ENCODE data around the gene FOXP1. TPM values are rescaled to one million over a fixed set of nuclear protein-coding genes. Genes with fewer than 3 reads are reported as not detected.

FOXP1 gene
- total and polyA plus RNA-seq, 2 donors from 2014 or later: 6.7 to 87.2 TPM

DNA sequence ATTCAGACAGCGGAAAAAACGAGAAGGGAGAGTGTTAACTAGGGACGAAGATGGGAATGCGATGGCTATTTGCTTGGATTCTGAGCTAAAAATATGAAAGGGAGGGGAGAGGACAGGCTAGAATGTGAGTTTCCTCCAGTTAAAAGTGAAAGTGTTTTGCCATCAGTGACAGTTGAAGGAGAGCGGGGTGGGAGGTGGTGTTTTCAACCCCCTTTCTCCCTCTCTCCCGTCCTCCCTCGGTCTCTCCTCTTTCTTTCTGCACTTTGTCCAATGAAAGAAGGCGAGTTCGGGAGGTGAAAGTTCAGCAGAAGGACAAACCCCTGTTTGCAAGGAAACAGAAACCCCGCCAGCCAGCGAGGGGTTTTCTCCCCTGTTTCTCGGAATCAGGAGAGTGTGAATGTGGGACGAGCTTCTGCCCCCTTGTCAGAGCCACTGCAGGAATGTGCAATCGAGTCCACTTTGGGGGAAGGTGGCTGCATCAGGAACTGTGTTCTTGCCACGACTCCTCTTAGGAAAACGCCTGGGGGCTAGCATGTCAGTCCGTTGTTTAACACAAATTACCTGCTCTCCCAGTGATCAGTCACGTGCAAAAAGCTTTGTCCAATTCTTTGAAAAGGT lies 975 bp upstream of the FOXP1 start:
- peak overlapping the region; percentile 88 to 97 for H3K27ac ChIP-seq (ENCODE audit: low read depth in 2 of 2, low read length in 2 of 2)
- peaks cover 0 to 14% (median 3%) of the 10 kb centered on the region in 3 donors for H3K4me1 ChIP-seq (ENCODE audit: control insufficient read depth in 2 of 3, insufficient read depth in 2 of 3, low read depth in 1 of 3, low read length in 3 of 3)
- peak overlapping the region; percentile 64 to 80 (median 78) for H3K9ac ChIP-seq (ENCODE audit: low read length in 3 of 3)
- DNase-seq (peak; percentile 66 to 86 (median 78)), FAIRE-seq (no peak)
- H3K36me3 ChIP-seq (ENCODE audit: control insufficient read depth in 2 of 3, insufficient read depth in 3 of 3, low read length in 3 of 3): no peaks in the 10 kb centered on the region
- no peaks in the 10 kb centered on the region for H3K9me3 ChIP-seq (ENCODE audit: control insufficient read depth in 2 of 3, insufficient read depth in 1 of 3, low read length in 3 of 3)
- no peaks in the 10 kb centered on the region for H3K27me3 ChIP-seq (ENCODE audit: control insufficient read depth, insufficient read depth, low read length)
- intact Hi-C loops (cut with DNase I): no loop called here
- TF ChIP-seq, protein P1, sequence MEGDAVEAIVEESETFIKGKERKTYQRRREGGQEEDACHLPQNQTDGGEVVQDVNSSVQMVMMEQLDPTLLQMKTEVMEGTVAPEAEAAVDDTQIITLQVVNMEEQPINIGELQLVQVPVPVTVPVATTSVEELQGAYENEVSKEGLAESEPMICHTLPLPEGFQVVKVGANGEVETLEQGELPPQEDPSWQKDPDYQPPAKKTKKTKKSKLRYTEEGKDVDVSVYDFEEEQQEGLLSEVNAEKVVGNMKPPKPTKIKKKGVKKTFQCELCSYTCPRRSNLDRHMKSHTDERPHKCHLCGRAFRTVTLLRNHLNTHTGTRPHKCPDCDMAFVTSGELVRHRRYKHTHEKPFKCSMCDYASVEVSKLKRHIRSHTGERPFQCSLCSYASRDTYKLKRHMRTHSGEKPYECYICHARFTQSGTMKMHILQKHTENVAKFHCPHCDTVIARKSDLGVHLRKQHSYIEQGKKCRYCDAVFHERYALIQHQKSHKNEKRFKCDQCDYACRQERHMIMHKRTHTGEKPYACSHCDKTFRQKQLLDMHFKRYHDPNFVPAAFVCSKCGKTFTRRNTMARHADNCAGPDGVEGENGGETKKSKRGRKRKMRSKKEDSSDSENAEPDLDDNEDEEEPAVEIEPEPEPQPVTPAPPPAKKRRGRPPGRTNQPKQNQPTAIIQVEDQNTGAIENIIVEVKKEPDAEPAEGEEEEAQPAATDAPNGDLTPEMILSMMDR (IDR thresholded peaks at IDR 0.05; ENCODE audit: borderline replicate concordance, extremely low read depth, insufficient read depth): no peak
- peak overlapping the region; percentile 69 to 93 (median 90) for H3K4me3 ChIP-seq (ENCODE audit: low read length in 3 of 3)

DNA sequence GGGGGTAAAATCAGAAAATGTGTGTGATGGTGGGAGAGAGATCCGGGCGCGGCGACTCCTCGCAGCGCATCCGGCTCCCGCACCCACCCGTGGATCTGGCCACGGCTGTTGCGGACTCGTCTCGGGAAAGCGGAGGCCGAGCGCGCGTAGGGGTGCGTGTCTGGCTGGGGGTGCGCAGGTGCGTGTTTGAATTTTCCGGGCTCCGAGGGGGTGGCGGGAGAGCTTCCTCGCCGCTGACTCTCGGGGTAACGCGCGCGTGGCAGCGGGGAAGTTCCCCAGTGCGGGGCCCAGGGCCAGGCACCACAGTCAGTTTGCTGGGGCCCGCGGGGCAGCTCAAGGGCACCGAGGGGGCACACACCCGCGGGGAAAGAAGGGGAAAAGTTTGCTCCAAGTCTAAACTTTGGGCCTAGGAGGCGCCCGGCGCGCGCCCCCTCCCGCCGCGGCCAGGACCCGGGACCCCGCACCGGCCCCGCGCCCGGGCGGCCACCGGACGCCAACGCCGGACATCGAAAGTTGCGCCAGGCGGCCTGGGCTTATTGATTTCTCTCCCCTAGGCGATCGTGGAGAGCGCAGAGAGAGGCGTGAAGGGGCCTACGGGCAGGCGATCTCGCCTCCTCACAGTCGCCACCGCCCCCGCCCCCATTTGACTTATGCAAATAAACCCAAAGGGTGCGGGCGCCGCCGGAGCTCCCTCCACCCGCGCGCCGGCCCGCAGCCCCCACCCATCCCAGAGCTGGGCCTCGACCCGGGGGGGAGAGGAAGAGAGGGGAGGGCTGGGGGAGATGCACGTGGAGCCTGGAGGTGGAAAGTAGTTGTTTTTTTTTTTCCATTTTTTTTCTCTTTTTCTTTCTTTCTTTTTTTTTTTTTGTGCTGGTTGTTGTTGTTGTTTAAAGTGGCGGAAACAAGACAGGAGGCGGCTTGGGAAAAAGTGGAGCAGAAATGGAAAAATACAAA lies 639 bp downstream of the FOXP1 start:
- Histone ChIP-seq H3K4me3 (ENCODE audit: low read length in 3 of 3) (peak overlapping the region; percentile 72 to 80 (median 75)), H3K27ac (ENCODE audit: low read depth in 2 of 2, low read length in 2 of 2) (peak overlapping the region; percentile 81 to 97), H3K9ac (ENCODE audit: low read length in 3 of 3) (peak overlapping the region; percentile 57 to 75 (median 71)), H3K4me1 (ENCODE audit: control insufficient read depth in 2 of 3, insufficient read depth in 2 of 3, low read depth in 1 of 3, low read length in 3 of 3) (peaks cover 0 to 14% (median 3%) of the 10 kb centered on the region in 3 donors), H3K27me3 (ENCODE audit: control insufficient read depth, insufficient read depth, low read length) (no peaks in the 10 kb centered on the region), H3K9me3 (ENCODE audit: control insufficient read depth in 2 of 3, insufficient read depth in 1 of 3, low read length in 3 of 3) (no peaks in the 10 kb centered on the region), H3K36me3 (ENCODE audit: control insufficient read depth in 2 of 3, insufficient read depth in 3 of 3, low read length in 3 of 3) (no peaks in the 10 kb centered on the region)
- DNase-seq (peak; percentile 76 to 91 (median 86)), FAIRE-seq (no peak)
- intact Hi-C loops (cut with DNase I): no loop called here
- TF ChIP-seq, protein P1 (IDR thresholded peaks at IDR 0.05; ENCODE audit: borderline replicate concordance, extremely low read depth, insufficient read depth): no peak

DNA sequence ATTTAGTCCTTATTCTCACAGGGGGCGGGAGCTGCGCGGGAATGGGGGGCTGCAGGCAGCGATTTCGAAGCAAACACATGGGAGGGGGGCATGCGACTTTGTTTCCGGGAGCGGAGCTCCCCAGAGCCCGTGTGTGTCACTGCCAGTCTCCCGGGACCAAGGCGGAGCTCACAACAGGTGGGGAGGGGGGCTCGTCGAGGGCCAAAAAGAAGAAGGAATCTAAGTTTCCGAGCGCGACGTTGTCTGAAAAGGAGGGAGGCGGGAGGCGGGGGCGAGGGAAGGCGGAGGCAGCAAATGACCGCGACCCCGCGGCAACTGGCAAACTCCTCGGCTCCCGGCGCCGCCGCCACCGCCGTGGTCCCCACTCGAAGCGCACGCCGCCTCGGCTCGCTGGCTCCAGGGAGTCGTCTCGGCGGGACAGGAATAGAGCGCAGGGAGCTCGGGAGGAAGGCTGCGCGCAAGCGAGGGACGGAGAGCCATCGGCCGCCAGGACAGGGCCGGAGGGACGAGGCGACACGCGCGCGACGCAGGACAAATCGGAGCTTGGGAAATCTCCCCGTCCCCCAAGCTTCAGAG lies 1.4 kb downstream of the FOXP1 start:
- Histone ChIP-seq H3K4me1 (ENCODE audit: control insufficient read depth in 2 of 3, insufficient read depth in 2 of 3, low read depth in 1 of 3, low read length in 3 of 3) (peaks cover 0 to 14% (median 3%) of the 10 kb centered on the region in 3 donors), H3K27me3 (ENCODE audit: control insufficient read depth, insufficient read depth, low read length) (no peaks in the 10 kb centered on the region), H3K27ac (ENCODE audit: low read depth in 2 of 2, low read length in 2 of 2) (peak overlapping the region; percentile 54 to 97), H3K9ac (ENCODE audit: low read length in 3 of 3) (peak overlapping the region; percentile 16 to 75 (median 48)), H3K4me3 (ENCODE audit: low read length in 3 of 3) (peak overlapping the region; percentile 59 to 80 (median 72)), H3K36me3 (ENCODE audit: control insufficient read depth in 2 of 3, insufficient read depth in 3 of 3, low read length in 3 of 3) (no peaks in the 10 kb centered on the region), H3K9me3 (ENCODE audit: control insufficient read depth in 2 of 3, insufficient read depth in 1 of 3, low read length in 3 of 3) (no peaks in the 10 kb centered on the region)
- TF ChIP-seq, protein P1 (IDR thresholded peaks at IDR 0.05; ENCODE audit: borderline replicate concordance, extremely low read depth, insufficient read depth): no peak
- intact Hi-C loops (cut with DNase I): no loop called here
- FAIRE-seq: no peak
- peak; percentile 78 to 86 (median 84) for DNase-seq
